HepG2 (cell line): Measurements from ENCODE around the gene OS9. TPM values are rescaled to one million over a fixed set of nuclear protein-coding genes. Genes with fewer than 3 reads are reported as not detected.
A peak's percentile ranks its signal among the peaks of the same experiment; 100 is the strongest.

ENCODE experiments used
- HNF4A ChIP-seq: sonication (generic); formaldehyde crosslinking; IDR thresholded peaks from 2 replicates; pipeline ENCODE4 v1.4.0; 2020; ENCODE audit warnings: missing genetic modification reagents
- ISL2 ChIP-seq: sonication (generic); formaldehyde crosslinking; IDR thresholded peaks from 2 replicates; pipeline ENCODE4 v1.5.0; 2020; ENCODE audit warnings: missing genetic modification reagents
- RFX1 ChIP-seq: fragments of 450-650 bp; IDR thresholded peaks from 2 replicates; pipeline ENCODE4 v1.6.1; 2017
- ZNF577 ChIP-seq: sonication (generic); formaldehyde crosslinking; IDR thresholded peaks from 2 replicates; pipeline ENCODE4 v1.4.0; 2020; ENCODE audit warnings: mild to moderate bottlenecking, low read depth, missing genetic modification reagents, borderline replicate concordance
- ZNF746 ChIP-seq: sonication (generic); formaldehyde crosslinking; IDR thresholded peaks from 2 replicates; pipeline ENCODE4 v1.8.0; 2022; ENCODE audit warnings: mild to moderate bottlenecking, missing genetic modification reagents
- polyA plus RNA-seq, 8 experiments: library from polyadenylated mRNA; depleted of rRNA in 3 of 8; stranded (reverse) in 7 of 8; unstranded in 1 of 8; fragments of >200 nt; fragmentation: Illumina TruSeq in 4 of 8; extraction: Trizol in 4 of 8; gene quantifications; 2 replicates each; pipeline versions ENCODE4 v1.2.1 to v1.2.3, GENCODE V29; 2011 to 2016; ENCODE audit warnings: low read depth in 4 of 8, missing spikeins in 1 of 8, mixed read lengths in 1 of 8; ENCODE audit not compliant: insufficient read depth in 1 of 8
- total RNA-seq, 5 experiments: library from RNA; depleted of rRNA; stranded (reverse); fragments of >200 nt; fragmentation: Illumina TruSeq; extraction: Trizol; gene quantifications; 2 replicates each; pipeline ENCODE4 v1.2.3, GENCODE V29; 2016; ENCODE audit warnings: low read depth in 1 of 5
- TF ChIP-seq, protein P1 (sequence below): sonication (generic); formaldehyde crosslinking; IDR thresholded peaks from 2 replicates; pipeline ENCODE4 v1.8.1; 2023; ENCODE audit warnings: mild to moderate bottlenecking, inconsistent platforms, moderate library complexity, missing genetic modification reagents, borderline replicate concordance
- TF ChIP-seq, protein P2 (sequence below): sonication (generic); formaldehyde crosslinking; IDR thresholded peaks from 2 replicates; pipeline ENCODE4 v1.4.0; 2020; ENCODE audit warnings: mild to moderate bottlenecking, missing genetic modification reagents
- TF ChIP-seq, protein P3 (sequence below), 2 experiments: sonication (generic) in 1 of 2; formaldehyde crosslinking in 1 of 2; IDR thresholded peaks; 2 replicates each; pipeline versions ENCODE4 v1.4.0 to v1.6.1; 2018 to 2020; ENCODE audit warnings: missing genetic modification reagents in 2 of 2, borderline replicate concordance in 1 of 2, low read depth in 1 of 2, mild to moderate bottlenecking in 1 of 2, missing biosample characterization in 1 of 2

Gene OS9
- total and polyA plus RNA-seq, 2 of the 13 experiments (the other 11 are each of a cell fraction or from before 2014, with no cell fraction given): 156 to 206 TPM

DNA sequence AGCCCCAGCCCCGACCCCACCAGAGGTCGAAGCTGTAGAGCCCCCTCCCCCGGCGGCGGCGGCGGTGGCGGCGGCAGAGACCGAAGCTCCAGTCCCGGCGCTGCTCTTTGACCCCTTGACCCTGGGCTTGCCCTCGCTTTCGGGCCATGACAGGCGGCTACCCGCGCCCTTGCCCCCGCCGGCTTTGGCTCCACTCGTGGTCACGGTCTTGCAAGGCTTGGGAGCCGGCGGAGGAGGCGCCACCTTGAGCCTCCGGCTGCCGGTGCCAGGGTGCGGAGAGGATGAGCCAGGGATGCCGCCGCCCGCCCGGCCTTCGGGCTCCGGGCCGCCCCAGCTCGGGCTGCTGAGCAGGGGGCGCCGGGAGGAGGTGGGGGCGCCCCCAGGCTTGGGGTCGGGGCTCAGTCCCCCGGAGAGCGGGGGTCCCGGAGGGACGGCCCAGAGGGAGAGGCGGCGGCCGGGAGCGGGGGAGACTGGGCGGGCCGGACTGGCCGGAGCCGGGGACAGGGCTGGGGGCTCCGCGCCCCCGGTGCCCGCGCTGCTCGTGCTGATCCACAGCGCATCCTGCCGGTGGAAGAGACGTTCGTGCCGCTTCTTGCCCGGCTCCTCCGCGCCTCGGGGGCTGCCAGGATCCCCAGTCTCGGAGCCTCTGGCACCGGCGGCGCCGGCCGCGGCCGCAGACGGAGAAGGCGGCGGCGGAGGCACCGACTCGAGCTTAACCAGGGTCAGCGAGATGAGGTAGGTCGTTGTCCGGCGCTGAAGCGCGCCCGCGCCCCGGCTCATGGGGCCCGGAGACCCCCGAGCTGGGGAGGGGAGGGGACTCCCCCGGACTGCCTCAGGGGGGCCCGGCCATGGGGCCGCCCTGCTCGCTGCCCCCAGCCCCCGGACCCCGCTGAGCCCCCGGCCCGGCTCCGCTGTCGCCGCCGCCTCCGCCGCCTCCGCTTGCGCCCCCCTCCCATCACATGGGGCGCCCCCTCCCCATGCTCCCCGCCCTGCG lies 43.8 kb downstream of the OS9 start (continued):
- no peak for TF ChIP-seq ISL2
- no peak for TF ChIP-seq ZNF746 (CRISPR knock-in tag)
- TF ChIP-seq, protein P1, sequence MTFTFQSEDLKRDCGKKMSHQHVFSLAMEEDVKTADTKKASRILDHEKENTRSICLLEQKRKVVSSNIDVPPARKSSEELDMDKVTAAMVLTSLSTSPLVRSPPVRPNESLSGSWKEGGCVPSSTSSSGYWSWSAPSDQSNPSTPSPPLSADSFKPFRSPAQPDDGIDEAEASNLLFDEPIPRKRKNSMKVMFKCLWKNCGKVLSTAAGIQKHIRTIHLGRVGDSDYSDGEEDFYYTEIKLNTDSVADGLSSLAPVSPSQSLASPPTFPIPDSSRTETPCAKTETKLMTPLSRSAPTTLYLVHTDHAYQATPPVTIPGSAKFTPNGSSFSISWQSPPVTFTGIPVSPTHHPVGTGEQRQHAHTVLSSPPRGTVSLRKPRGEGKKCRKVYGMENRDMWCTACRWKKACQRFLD (CRISPR knock-in tag): 0 out of 2 replicates have a peak, but pooled peaks have one; percentile 17
- no peak for TF ChIP-seq RFX1
- TF ChIP-seq HNF4A (CRISPR knock-in tag): 0 out of 2 replicates have a peak, but pooled peaks have one; percentile 19
- TF ChIP-seq, protein P2, sequence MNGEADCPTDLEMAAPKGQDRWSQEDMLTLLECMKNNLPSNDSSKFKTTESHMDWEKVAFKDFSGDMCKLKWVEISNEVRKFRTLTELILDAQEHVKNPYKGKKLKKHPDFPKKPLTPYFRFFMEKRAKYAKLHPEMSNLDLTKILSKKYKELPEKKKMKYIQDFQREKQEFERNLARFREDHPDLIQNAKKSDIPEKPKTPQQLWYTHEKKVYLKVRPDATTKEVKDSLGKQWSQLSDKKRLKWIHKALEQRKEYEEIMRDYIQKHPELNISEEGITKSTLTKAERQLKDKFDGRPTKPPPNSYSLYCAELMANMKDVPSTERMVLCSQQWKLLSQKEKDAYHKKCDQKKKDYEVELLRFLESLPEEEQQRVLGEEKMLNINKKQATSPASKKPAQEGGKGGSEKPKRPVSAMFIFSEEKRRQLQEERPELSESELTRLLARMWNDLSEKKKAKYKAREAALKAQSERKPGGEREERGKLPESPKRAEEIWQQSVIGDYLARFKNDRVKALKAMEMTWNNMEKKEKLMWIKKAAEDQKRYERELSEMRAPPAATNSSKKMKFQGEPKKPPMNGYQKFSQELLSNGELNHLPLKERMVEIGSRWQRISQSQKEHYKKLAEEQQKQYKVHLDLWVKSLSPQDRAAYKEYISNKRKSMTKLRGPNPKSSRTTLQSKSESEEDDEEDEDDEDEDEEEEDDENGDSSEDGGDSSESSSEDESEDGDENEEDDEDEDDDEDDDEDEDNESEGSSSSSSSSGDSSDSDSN: peak; percentile 27; the same call in 1 of the 2 replicates
- TF ChIP-seq, protein P3, sequence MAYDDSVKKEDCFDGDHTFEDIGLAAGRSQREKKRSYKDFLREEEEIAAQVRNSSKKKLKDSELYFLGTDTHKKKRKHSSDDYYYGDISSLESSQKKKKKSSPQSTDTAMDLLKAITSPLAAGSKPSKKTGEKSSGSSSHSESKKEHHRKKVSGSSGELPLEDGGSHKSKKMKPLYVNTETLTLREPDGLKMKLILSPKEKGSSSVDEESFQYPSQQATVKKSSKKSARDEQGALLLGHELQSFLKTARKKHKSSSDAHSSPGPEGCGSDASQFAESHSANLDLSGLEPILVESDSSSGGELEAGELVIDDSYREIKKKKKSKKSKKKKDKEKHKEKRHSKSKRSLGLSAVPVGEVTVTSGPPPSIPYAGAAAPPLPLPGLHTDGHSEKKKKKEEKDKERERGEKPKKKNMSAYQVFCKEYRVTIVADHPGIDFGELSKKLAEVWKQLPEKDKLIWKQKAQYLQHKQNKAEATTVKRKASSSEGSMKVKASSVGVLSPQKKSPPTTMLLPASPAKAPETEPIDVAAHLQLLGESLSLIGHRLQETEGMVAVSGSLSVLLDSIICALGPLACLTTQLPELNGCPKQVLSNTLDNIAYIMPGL (CRISPR knock-in tag; IDR thresholded peaks at IDR 0.05; ENCODE audit: borderline replicate concordance in 1 of 2, low read depth in 1 of 2): 0 out of 4 replicates have a peak, but pooled peaks of 1 of the 2 experiments have one; percentile 22
- no peak for TF ChIP-seq ZNF577
